Natural killer cell treated with Interleukin-12 subunit alpha and Interleukin-12 subunit beta and Interleukin-15 and Interleukin-18, amount 100 ng/mL, for 72 hours (primary cell): ENCODE measurements around the gene CRISP2. TPM values are rescaled to one million over a fixed set of nuclear protein-coding genes. Genes with fewer than 3 reads are reported as not detected.
A peak's percentile ranks its signal among the peaks of the same experiment; 100 is the strongest.
"Not testable (repeated sequence)": the region's sequence is repeated elsewhere in the genome, so short reads cannot be mapped to it uniquely, and the experiment has no call there.

Experiments used
- ATAC-seq, 2 donors: fragments of 150-1000 bp; cut with Tn5 transposase in 1 of 2; sonication (Bioruptor Pico), chemical (Tn5 transposase) in 1 of 2; 2 replicates each; pipeline ENCODE4 v1.10.0; 2021
- DNase-seq: peaks from one replicate; pipeline ENCODE4 v3.0.0; 2022; ENCODE audit warnings: low spot score
- H3K27ac Mint-ChIP-seq, 2 donors: 1 replicate in 1 of 2; 2 replicates in 1 of 2; pipeline ENCODE4 v1.8.0; 2022; ENCODE audit warnings: mixed read lengths in 2 of 2, mild to moderate bottlenecking in 1 of 2, moderate library complexity in 1 of 2
- H3K27me3 Mint-ChIP-seq, 2 donors: 1 replicate in 1 of 2; 2 replicates in 1 of 2; pipeline ENCODE4 v1.8.0; 2022; ENCODE audit warnings: mixed read lengths in 2 of 2
- H3K36me3 Mint-ChIP-seq: one replicate; pipeline ENCODE4 v1.8.0; 2022; ENCODE audit warnings: mixed read lengths
- H3K4me1 Mint-ChIP-seq, 2 donors: 1 replicate in 1 of 2; 2 replicates in 1 of 2; pipeline ENCODE4 v1.8.0; 2022; ENCODE audit warnings: low read depth in 2 of 2, mixed read lengths in 2 of 2, mild to moderate bottlenecking in 1 of 2
- H3K4me3 Mint-ChIP-seq: one replicate; pipeline ENCODE4 v1.8.0; 2022; ENCODE audit warnings: mixed read lengths
- H3K9me3 Mint-ChIP-seq: 2 replicates; pipeline ENCODE4 v1.8.0; 2022; ENCODE audit warnings: mixed read lengths
- total RNA-seq, 2 donors: library from RNA; stranded (reverse); gene quantifications; one replicate each; pipeline ENCODE4 v1.2.3, GENCODE V29; 2022

Gene CRISP2, protein sequence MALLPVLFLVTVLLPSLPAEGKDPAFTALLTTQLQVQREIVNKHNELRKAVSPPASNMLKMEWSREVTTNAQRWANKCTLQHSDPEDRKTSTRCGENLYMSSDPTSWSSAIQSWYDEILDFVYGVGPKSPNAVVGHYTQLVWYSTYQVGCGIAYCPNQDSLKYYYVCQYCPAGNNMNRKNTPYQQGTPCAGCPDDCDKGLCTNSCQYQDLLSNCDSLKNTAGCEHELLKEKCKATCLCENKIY
- total RNA-seq, result not detected

DNA sequence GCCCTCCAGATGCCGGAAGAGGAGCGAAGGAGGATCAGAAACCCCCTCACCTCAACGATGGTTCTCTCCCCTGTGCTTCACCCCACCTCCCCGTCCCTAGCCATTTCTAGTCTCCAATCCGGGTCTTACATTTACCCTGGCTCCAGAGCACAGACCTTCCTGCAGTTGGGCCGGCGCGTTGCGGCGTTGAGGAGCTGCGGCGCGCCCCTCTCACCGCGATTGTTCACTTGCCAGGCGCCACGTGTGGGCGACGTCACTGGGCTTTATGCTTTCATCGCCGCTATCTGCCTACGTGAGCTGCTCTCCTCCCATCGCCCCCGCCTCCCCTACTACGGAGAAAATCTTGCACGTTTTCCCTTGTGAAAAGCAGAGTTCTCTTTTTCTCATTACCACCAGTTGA lies at the start of gene CRISP2:
Gene CRISP2, minus strand, starts transcription at position 198 of the 400 bp plus-strand sequence. CDS start 4,347 bp downstream, outside the sequence.
- no peaks in the 10 kb centered on the region for H3K4me1 Mint-ChIP-seq
- H3K27ac Mint-ChIP-seq, result no peak within 1 kb of the TSS
- H3K9me3 Mint-ChIP-seq, result peaks cover 15% of the 10 kb centered on the region
- no peaks in the 10 kb centered on the region for H3K36me3 Mint-ChIP-seq
- H3K27me3 Mint-ChIP-seq, result no peaks in the 10 kb centered on the region
- ATAC-seq (no peak), DNase-seq (peak; percentile 49)
- H3K4me3 Mint-ChIP-seq, result no peak within 1 kb of the TSS

DNA sequence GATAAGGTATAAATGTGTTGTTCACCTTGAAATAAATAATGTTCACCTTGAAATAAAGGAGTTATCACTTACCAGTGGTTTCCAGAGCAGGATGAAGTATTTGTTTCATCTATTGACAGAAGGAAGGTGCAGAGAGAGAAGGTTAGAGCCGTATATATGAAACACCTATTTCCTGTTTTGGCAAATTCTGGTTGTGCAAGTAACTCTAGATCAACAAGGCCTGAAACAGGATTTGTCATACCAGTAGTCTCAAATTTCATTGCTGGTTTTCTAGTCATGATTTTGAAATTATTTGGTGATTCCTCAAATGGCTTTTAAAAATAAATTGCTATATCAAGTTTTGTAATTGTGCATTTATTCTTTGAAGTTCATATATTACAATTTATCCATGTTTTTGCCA lies 30.9 kb upstream of the CRISP2 start, which contains the start of gene CRISP3:
Gene CRISP3, minus strand, starts transcription at position 130 of the 400 bp plus-strand sequence. Its CDS starts 21 bp downstream, at position 109.
- no peaks in the 10 kb centered on the region for H3K36me3 Mint-ChIP-seq
- H3K9me3 Mint-ChIP-seq, result peaks cover 5% of the 10 kb centered on the region
- H3K4me1 Mint-ChIP-seq, result no peaks in the 10 kb centered on the region
- no peak within 1 kb of the TSS for H3K4me3 Mint-ChIP-seq
- no peak for ATAC-seq
- no peak for DNase-seq
- no peaks in the 10 kb centered on the region for H3K27me3 Mint-ChIP-seq
- H3K27ac Mint-ChIP-seq, result no peak within 1 kb of the TSS

DNA sequence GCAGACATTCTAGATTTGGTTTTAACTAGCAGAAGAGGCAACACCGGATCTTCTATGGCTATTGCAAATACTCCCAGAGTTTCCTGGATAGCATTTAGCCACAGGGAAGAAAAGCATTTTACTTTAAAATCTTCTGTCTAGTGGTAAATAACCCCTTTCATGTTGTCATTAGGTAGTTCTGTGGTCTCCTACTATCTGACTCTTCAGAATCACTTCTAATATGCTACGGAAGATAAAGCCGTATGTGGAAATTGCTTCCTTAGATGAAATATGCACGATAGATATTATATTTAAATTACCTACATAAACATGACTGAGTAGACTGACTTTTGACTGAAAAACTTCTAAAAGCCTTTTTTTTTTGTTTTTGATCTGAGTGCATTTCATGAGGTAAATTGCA lies 30.1 kb upstream of the CRISP2 start:
- Mint-ChIP-seq H3K4me3 (no peak overlapping the region), H3K27me3 (no peaks in the 10 kb centered on the region), H3K36me3 (no peaks in the 10 kb centered on the region), H3K4me1 (no peaks in the 10 kb centered on the region), H3K27ac (no peak overlapping the region), H3K9me3 (peaks cover 8% of the 10 kb centered on the region)
- DNase-seq (no peak), ATAC-seq (no peak)

DNA sequence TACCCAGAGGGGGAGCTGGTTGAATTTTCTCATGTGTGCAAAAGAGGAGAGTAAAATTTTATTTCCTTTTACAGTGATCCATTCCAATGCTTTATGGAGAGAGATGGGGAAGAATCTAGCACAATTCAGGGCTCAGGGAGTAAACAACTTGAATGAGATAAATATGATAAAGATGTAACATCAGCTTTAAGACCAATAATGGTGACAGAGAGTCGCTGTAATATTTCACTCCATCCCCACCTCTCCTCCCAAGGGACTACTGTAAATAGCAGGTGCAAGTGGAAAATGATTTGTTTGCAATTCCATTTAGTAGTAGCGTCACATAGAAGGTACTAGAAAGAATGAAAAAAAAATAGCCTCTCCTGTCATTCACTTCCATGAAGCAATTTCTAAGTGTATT lies 26.1 kb upstream of the CRISP2 start:
- ATAC-seq (no peak), DNase-seq (no peak)
- H3K9me3 Mint-ChIP-seq, result peaks cover 4% of the 10 kb centered on the region
- H3K4me1 Mint-ChIP-seq, result no peaks in the 10 kb centered on the region
- no peaks in the 10 kb centered on the region for H3K27me3 Mint-ChIP-seq
- no peak overlapping the region for H3K4me3 Mint-ChIP-seq
- no peak overlapping the region for H3K27ac Mint-ChIP-seq
- H3K36me3 Mint-ChIP-seq, result no peaks in the 10 kb centered on the region

DNA sequence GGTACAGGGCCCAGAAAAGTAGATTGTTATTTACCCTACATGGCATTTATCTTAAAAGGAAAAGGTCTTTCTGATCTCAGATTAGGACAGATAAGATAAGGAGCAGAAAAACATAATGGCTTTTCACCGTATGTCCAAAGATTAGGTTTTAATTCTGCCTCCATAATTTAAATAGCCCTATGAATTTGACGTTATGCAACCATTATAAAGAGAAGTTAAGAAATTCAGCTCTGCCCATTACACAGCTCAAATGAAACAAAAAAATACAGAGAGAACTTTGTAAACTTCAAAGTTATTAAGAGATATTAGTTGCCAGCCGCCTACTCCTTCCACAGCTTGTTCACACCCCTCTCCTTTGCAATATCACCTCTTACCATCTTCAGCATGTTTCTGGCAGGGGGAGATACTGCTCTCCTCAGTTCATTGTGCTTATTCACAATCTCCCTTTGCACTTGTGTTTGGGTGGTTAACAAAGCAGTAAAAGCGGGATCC lies 22.7 kb upstream of the CRISP2 start:
- no peak overlapping the region for H3K27ac Mint-ChIP-seq
- peaks cover 7% of the 10 kb centered on the region for H3K9me3 Mint-ChIP-seq
- no peak overlapping the region for H3K4me3 Mint-ChIP-seq
- no peak for DNase-seq
- H3K36me3 Mint-ChIP-seq, result no peaks in the 10 kb centered on the region
- no peak for ATAC-seq
- H3K27me3 Mint-ChIP-seq, result no peaks in the 10 kb centered on the region
- H3K4me1 Mint-ChIP-seq, result no peaks in the 10 kb centered on the region

DNA sequence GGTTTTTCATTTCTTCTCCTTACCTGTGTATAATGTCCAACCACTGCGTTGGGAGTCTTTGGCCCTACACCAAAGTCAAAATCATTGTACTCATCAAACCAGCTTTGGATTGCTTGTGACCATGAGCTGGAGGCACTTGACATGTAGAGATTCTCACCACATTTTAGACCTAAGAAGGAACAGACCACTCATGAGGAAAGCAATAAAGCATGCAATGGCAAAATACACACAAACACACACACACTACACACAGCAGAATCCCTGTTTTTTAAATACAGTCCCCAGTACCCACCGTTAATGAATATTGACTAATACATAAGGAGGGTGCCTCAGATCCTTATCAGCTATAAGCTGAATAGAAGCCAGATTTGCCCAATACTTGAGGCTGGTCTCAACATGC lies 20.3 kb upstream of the CRISP2 start:
- no peak for DNase-seq
- no peaks in the 10 kb centered on the region for H3K36me3 Mint-ChIP-seq
- H3K4me1 Mint-ChIP-seq, result no peaks in the 10 kb centered on the region
- no peak overlapping the region for H3K4me3 Mint-ChIP-seq
- ATAC-seq, result no peak
- no peak overlapping the region for H3K27ac Mint-ChIP-seq
- H3K27me3 Mint-ChIP-seq, result no peaks in the 10 kb centered on the region
- peaks cover 7% of the 10 kb centered on the region for H3K9me3 Mint-ChIP-seq

DNA sequence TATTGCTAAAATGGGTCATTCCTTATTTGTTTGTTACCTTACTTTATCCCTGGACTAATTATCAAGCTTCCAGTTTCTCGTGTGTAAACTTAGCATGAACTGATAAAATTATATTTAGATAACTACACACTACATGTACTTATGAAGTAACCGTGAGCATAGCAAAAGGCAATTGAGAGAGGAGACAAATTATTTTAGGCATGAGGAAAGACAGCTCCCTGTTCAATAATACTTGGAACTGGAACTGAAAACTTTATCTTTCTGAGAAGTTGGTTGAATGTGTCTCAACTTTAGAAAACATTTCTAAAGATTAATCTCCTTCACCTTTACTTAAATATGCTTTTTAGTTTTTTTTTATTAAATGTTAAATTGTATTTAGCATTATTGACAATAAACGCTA lies 19.4 kb upstream of the CRISP2 start:
- no peak for DNase-seq
- no peaks in the 10 kb centered on the region for H3K4me1 Mint-ChIP-seq
- H3K4me3 Mint-ChIP-seq, result no peak overlapping the region
- no peak for ATAC-seq
- H3K36me3 Mint-ChIP-seq, result no peaks in the 10 kb centered on the region
- no peak overlapping the region for H3K27ac Mint-ChIP-seq
- H3K9me3 Mint-ChIP-seq, result peaks cover 7% of the 10 kb centered on the region
- H3K27me3 Mint-ChIP-seq, result no peaks in the 10 kb centered on the region

DNA sequence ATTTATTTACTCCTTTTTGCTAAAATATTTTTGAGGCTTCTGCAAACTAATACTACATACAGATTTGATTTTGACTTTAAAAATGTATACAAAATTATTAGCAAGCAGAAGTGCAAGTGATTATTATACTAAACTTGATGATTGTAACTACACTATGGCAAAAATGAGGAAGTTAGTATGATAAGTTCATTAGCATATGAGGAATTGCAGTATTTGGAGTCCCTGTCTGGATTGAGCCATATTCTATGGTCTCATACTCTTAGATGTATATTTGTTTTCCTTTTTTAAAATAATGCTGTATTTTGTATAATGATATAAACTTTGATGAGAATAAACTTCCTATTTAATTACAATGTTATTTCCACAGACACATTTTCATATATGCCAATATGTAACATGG lies 16.9 kb upstream of the CRISP2 start:
- no peaks in the 10 kb centered on the region for H3K27me3 Mint-ChIP-seq
- no peak overlapping the region for H3K27ac Mint-ChIP-seq
- H3K4me3 Mint-ChIP-seq, result no peak overlapping the region
- no peaks in the 10 kb centered on the region for H3K4me1 Mint-ChIP-seq
- peaks cover 8% of the 10 kb centered on the region for H3K36me3 Mint-ChIP-seq
- DNase-seq (no peak), ATAC-seq (no peak)
- H3K9me3 Mint-ChIP-seq, result peaks cover 7% of the 10 kb centered on the region

DNA sequence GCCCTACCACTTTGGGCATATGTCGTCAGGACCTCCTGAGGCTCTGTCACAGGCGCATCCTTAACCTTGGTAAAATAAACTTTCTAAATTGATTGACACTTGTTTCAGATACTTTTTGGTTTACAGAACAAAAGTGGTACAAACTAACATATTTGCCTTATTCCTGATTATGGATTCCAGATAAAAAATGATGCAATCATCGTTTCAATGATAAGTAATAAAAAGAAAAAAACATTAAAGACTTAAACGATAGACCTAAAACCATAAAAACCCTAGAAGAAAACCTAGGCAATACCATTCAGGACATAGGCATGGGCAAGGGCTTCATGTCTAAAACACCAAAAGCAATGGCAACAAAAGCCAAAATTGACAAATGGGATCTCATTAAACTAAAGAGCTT lies 10.6 kb upstream of the CRISP2 start:
- H3K4me3 Mint-ChIP-seq, DNase-seq, H3K27ac Mint-ChIP-seq, H3K27me3 Mint-ChIP-seq, H3K36me3 Mint-ChIP-seq, ATAC-seq, H3K4me1 Mint-ChIP-seq: not testable (repeated sequence)
- peaks cover 10% of the 10 kb centered on the region for H3K9me3 Mint-ChIP-seq

DNA sequence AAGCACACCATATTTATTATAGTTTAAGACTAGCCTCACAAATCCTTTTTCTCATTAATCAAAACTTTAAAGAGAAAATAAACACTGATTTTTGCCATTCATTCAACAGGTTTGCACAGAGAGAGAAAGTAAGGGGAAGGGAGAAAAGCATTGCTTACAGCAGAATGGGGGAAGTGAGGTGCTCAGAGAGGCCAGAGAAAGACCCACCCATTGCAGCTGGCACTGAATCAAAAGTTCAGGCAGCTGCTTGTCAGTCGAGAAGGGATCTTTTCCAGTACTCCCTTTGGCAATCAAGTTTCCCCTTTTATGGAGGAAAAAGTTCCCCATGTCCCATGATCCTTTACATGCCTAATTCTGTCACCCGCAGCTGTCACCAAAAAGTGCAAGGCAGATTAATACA lies 8.0 kb upstream of the CRISP2 start:
- Mint-ChIP-seq H3K27me3 (no peaks in the 10 kb centered on the region), H3K4me1 (no peaks in the 10 kb centered on the region), H3K36me3 (peaks cover 5% of the 10 kb centered on the region), H3K27ac (no peak overlapping the region), H3K9me3 (peaks cover 20% of the 10 kb centered on the region), H3K4me3 (no peak overlapping the region)
- no peak for ATAC-seq
- no peak for DNase-seq

DNA sequence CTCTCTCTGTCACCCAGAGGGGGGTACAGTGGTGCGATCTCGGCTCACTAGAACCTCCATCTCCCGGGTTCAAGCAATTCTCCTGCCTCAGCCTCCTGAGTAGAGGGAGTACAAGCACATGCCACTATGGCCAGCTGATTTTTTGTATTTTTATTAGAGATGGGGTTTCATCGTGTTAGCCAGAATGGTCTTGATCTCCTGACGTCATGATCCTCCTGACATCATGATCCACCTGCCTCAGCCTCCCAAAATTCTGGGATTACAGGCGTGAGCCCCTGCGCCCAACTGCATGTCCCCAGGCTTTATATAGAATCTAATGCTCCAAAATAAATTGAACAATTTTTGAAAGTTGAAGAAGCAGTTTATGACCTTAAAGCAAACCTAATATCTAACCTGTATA lies 7.0 kb upstream of the CRISP2 start:
- Mint-ChIP-seq H3K4me3 (no peak overlapping the region), H3K4me1 (no peaks in the 10 kb centered on the region), H3K9me3 (peaks cover 21% of the 10 kb centered on the region), H3K27ac (no peak overlapping the region), H3K36me3 (no peaks in the 10 kb centered on the region), H3K27me3 (no peaks in the 10 kb centered on the region)
- DNase-seq (no peak), ATAC-seq (no peak)

DNA sequence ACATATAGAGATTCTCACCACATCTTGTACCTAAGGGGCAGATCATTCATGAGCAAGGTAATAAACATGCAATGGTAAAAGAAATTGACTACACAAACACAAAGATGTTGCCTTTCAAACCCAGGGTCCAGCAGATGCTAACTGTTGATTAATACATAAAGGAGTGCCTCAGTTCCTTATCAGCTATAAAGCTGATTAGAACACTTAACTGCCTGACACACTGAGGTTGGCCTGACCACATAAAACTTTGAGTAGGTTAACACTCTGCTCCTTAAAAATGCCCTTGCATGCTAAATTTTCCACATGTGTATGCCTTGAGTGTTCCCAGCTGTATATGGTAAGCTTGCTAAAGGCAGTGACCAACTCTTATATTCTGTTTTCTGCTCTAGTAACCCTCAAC lies 14.9 kb downstream of the CRISP2 start:
- peaks cover 9% of the 10 kb centered on the region for H3K9me3 Mint-ChIP-seq
- no peak for DNase-seq
- H3K36me3 Mint-ChIP-seq, result peaks cover 4% of the 10 kb centered on the region
- H3K4me1 Mint-ChIP-seq, result no peaks in the 10 kb centered on the region
- no peak overlapping the region for H3K4me3 Mint-ChIP-seq
- no peaks in the 10 kb centered on the region for H3K27me3 Mint-ChIP-seq
- no peak for ATAC-seq
- no peak overlapping the region for H3K27ac Mint-ChIP-seq

DNA sequence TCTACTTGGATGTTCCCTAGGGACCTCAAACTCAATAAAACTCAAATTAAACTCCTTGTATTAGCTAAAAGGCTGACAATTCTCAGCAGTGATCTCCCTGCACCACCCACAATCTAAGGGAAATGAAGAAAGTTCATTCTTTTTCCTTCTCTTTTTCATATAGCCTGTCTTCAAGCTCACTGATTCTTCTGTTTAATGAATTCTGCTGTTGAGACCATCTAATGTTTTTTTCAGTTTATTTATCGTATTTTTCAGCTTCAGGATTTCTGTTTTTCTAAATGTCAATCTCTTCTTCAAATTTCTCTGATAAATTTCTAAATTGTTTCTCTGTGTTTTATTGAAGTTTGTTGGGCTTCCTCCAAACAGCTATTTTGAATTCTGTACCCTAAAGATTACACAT lies 19.8 kb downstream of the CRISP2 start:
- no peak for ATAC-seq
- Mint-ChIP-seq H3K4me1 (no peaks in the 10 kb centered on the region), H3K4me3 (no peak overlapping the region)

DNA sequence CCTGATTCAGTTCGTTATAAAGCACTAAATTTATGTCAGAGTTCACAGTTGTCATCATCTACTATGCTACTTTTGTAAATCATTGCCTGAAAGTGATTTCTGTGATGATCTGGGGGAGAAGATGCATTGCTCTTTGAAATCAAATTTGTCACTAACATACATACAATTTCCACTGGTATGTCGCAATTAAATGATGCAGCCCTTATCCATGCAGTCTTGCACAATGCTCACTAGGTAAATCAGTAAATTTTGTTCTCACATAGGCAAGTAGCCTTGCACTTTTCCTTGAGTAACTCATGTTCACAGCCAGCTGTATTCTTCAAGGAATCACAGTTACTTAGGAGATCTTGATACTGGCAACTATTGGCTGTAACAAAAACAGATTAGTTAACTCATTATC lies 20.8 kb downstream of the CRISP2 start:
- peaks cover 9% of the 10 kb centered on the region for H3K9me3 Mint-ChIP-seq
- no peak for ATAC-seq
- DNase-seq, result no peak
- H3K4me1 Mint-ChIP-seq, result no peaks in the 10 kb centered on the region
- no peak overlapping the region for H3K27ac Mint-ChIP-seq
- H3K36me3 Mint-ChIP-seq, result peaks cover 5% of the 10 kb centered on the region
- H3K27me3 Mint-ChIP-seq, result no peaks in the 10 kb centered on the region
- no peak overlapping the region for H3K4me3 Mint-ChIP-seq

More for the DNA sequence above, 19.8 kb downstream of the CRISP2 start:
- H3K27ac Mint-ChIP-seq, result no peak overlapping the region
- H3K9me3 Mint-ChIP-seq, result peaks cover 9% of the 10 kb centered on the region
- no peak for DNase-seq
- no peaks in the 10 kb centered on the region for H3K27me3 Mint-ChIP-seq
- peaks cover 5% of the 10 kb centered on the region for H3K36me3 Mint-ChIP-seq
